NK-92 (cell line): ENCODE results near the gene SSNA1.
"Not testable (repeated sequence)": the region's sequence is repeated elsewhere in the genome, so short reads cannot be mapped to it uniquely, and the experiment has no call there.

Experiments used
- DNase-seq: peaks from one replicate; lab custom pipeline; 2025; ENCODE audit not compliant: unreplicated experiment; lab: John Stamatoyannopoulos, UW

SSNA1 gene

GRCh38 chr9:137230705-137231371 is 42.4 kb downstream of the SSNA1 start, which contains the start of gene SLC34A3:
TSS of gene SLC34A3 (plus strand) at chr9:137230901. CDS start at chr9:137231703, 802 bp downstream.
- DNase-seq, result no peak

- DNase-seq, result no peak
These were observed 43.0 kb downstream of the SSNA1 start for GRCh38 chr9:137231372-137232039.

- DNase-seq, result no peak
These were observed 43.6 kb downstream of the SSNA1 start for GRCh38 chr9:137232101-137232500.

- DNase-seq, result no peak
These were observed 44.0 kb downstream of the SSNA1 start for GRCh38 chr9:137232510-137232909.

GRCh38 chr9:137233143-137233980 is 44.9 kb downstream of the SSNA1 start:
- DNase-seq, result no peak

GRCh38 chr9:137234055-137234697 is 45.7 kb downstream of the SSNA1 start:
- DNase-seq, result no peak

GRCh38 chr9:137234758-137235423 is 46.4 kb downstream of the SSNA1 start:
- DNase-seq, result no peak

GRCh38 chr9:137235424-137236237 is 47.2 kb downstream of the SSNA1 start:
- DNase-seq, result no peak

GRCh38 chr9:137236238-137236935 is 47.9 kb downstream of the SSNA1 start:
- peak; percentile 30 for DNase-seq

GRCh38 chr9:137236936-137237421 is 48.5 kb downstream of the SSNA1 start:
- DNase-seq, result no peak

- no peak for DNase-seq
These were observed 49.6 kb downstream of the SSNA1 start for GRCh38 chr9:137237759-137238726.

- not testable (repeated sequence) for DNase-seq
These were observed 51.2 kb downstream of the SSNA1 start for GRCh38 chr9:137239541-137240200.
